ENCODE results near the gene DNAH7. TPM values are rescaled to one million over a fixed set of nuclear protein-coding genes. Genes with fewer than 3 reads are reported as not detected.

The DNAH7 gene
- total and polyA plus RNA-seq, 10 of the 15 experiments (the other 5 are each of a cell fraction or from before 2014, with no cell fraction given), result 0.05 to 0.61 (median 0.16) TPM

GRCh38 chr2:195824478-195824877, 244.2 kb downstream of the DNAH7 start:
- RAD21 ChIA-PET (ENCODE audit: unreplicated experiment), result no interaction called here
- H3K4me2 ChIP-seq (ENCODE audit: control insufficient read depth, insufficient read depth), result no peak overlapping the region
- no peaks in the 10 kb centered on the region for H3K36me3 ChIP-seq (ENCODE audit: control insufficient read depth in 2 of 2, insufficient read depth in 2 of 2, low read length in 1 of 2)
- no peak for ATAC-seq
- no peak overlapping the region for H2AFZ ChIP-seq (ENCODE audit: control insufficient read depth, low read depth, low read length)
- CTCF ChIA-PET, result no interaction called here
- H3K27ac ChIP-seq (ENCODE audit: control insufficient read depth, insufficient read depth), result no peak overlapping the region
- POLR2A ChIA-PET, result no interaction called here
- 47% methylated on average over 2 of the region's 2 CpGs for WGBS (ENCODE audit: insufficient coverage, insufficient replicate concordance, low lambda C conversion rate, missing lambda C conversion rate)
- no TSS peak for BruUV-seq (replicated peaks)
- H3K27me3 ChIP-seq (replicated peaks in 1 of 2; ENCODE audit: control insufficient read depth in 2 of 2, insufficient read depth in 2 of 2, low read length in 1 of 2), result no peaks in the 10 kb centered on the region
- no peaks in the 10 kb centered on the region for H3K4me1 ChIP-seq (ENCODE audit: control insufficient read depth, insufficient read depth, low read length)
- intact Hi-C loops (cut with micrococcal nuclease; ENCODE audit: unreplicated experiment) (no loop called here), in situ Hi-C loops (cut with MboI) (no loop called here)
- H3K9me3 ChIP-seq (replicated peaks; ENCODE audit: control insufficient read depth, insufficient read depth, low read length), result no peaks in the 10 kb centered on the region
- no peak overlapping the region for H3K4me3 ChIP-seq
- DNase-seq (ENCODE audit: low read depth, low spot score), result no peak
- SMC1A ChIA-PET (ENCODE audit: uncharacterized antibody, unreplicated experiment), result no interaction called here
- no peak for FAIRE-seq
- no peak overlapping the region for H3K9ac ChIP-seq (ENCODE audit: control insufficient read depth, insufficient read depth, low read length)
- TF ChIP-seq ZNF687 (IDR thresholded peaks at IDR 0.05), result no peak
- TF ChIP-seq KAT2A (conservative IDR thresholded peaks at IDR 0.05; ENCODE audit: control insufficient read depth, low read depth, low read length), result no peak
- TF ChIP-seq TCF12 (IDR thresholded peaks at IDR 0.05; ENCODE audit: low read depth, low read length), result no peak
- TF ChIP-seq SKIL (IDR thresholded peaks at IDR 0.05; ENCODE audit: low read depth, poor library complexity, severe bottlenecking), result no peak
- TF ChIP-seq BMI1 (IDR thresholded peaks at IDR 0.05; ENCODE audit: borderline replicate concordance), result no peak
- no peak for TF ChIP-seq PAX5 (IDR thresholded peaks at IDR 0.05; ENCODE audit: borderline replicate concordance, low read depth, low read length)
- TF ChIP-seq CHD4 (IDR thresholded peaks at IDR 0.05), result no peak
- TF ChIP-seq ZZZ3 (IDR thresholded peaks at IDR 0.05; ENCODE audit: control insufficient read depth, insufficient read length, low read depth), result no peak
- no peak for TF ChIP-seq CUX1 (IDR thresholded peaks at IDR 0.05; ENCODE audit: insufficient replicate concordance, low read depth, low read length)
- TF ChIP-seq EGR1 (IDR thresholded peaks at IDR 0.05; ENCODE audit: borderline replicate concordance in 1 of 2, low read depth in 2 of 2, low read length in 2 of 2), result no peak
- no peak for TF ChIP-seq MEF2B (IDR thresholded peaks at IDR 0.05; ENCODE audit: partially characterized antibody, poor library complexity, severe bottlenecking)
- no peaks in the 10 kb centered on the region for H4K20me1 ChIP-seq (ENCODE audit: control insufficient read depth, insufficient read depth)
- H3K79me2 ChIP-seq (ENCODE audit: control insufficient read depth, insufficient read depth, low read length), result no peaks in the 10 kb centered on the region
